Muscle layer of duodenum (tissue), 2 donors: ENCODE data around the gene PKIG.
"Not testable (repeated sequence)": the region's sequence is repeated elsewhere in the genome, so short reads cannot be mapped to it uniquely, and the experiment has no call there.

ENCODE experiments used
- H3K27ac ChIP-seq: one replicate; pipeline ENCODE4 v1.7.0; 2013; ENCODE audit warnings: mild to moderate bottlenecking, low read length
- H3K27me3 ChIP-seq: one replicate; pipeline ENCODE4 v1.7.0; 2013; ENCODE audit warnings: low read depth, mild to moderate bottlenecking, control low read depth, low read length
- H3K36me3 ChIP-seq, 2 donors: one replicate each; pipeline ENCODE4 v1.7.0; 2013; ENCODE audit warnings: low read length in 2 of 2, control low read depth in 1 of 2, mild to moderate bottlenecking in 1 of 2; ENCODE audit not compliant: insufficient read depth in 2 of 2, control insufficient read depth in 1 of 2
- H3K4me1 ChIP-seq, 2 donors: one replicate each; pipeline ENCODE4 v1.7.0; 2013; ENCODE audit warnings: low read length in 2 of 2, mild to moderate bottlenecking in 2 of 2, control low read depth in 1 of 2, moderate library complexity in 1 of 2; ENCODE audit not compliant: insufficient read depth in 2 of 2, control insufficient read depth in 1 of 2
- H3K4me3 ChIP-seq, 2 donors: one replicate each; pipeline ENCODE4 v1.7.0; 2013; ENCODE audit warnings: low read length in 2 of 2, low read depth in 1 of 2, mild to moderate bottlenecking in 1 of 2
- H3K9me3 ChIP-seq, 2 donors: one replicate each; pipeline ENCODE4 v1.7.0; 2013; ENCODE audit warnings: low read length in 2 of 2, control low read depth in 1 of 2, mild to moderate bottlenecking in 1 of 2; ENCODE audit not compliant: control insufficient read depth in 1 of 2
- donor health status: healthy.

The PKIG gene

DNA sequence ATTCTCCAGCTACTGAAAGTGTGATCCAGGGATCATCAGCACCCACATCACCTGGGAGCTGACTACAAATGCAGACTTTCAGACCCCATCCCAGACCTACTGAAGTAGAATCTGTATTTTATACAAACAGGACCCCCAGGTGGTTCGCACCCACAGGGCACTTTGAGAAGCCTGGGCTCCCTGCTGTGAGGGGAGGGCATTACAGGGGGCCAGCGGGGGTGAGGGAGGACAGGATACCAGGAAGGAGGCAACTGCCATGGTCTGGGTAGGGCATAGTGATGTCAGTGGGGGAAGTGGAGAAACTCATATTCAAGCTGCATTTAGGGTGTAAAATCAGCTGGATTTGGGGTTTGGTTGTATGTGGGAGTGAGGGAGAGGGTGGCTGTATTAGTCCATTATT lies 71.2 kb downstream of the PKIG start:
- Histone ChIP-seq H3K9me3 (no peaks in the 10 kb centered on the region), H3K4me3 (no peak overlapping the region), H3K4me1 (peaks cover 0 to 18% of the 10 kb centered on the region in 2 donors), H3K36me3 (no peaks in the 10 kb centered on the region), H3K27ac (no peak overlapping the region), H3K27me3 (no peaks in the 10 kb centered on the region)

DNA sequence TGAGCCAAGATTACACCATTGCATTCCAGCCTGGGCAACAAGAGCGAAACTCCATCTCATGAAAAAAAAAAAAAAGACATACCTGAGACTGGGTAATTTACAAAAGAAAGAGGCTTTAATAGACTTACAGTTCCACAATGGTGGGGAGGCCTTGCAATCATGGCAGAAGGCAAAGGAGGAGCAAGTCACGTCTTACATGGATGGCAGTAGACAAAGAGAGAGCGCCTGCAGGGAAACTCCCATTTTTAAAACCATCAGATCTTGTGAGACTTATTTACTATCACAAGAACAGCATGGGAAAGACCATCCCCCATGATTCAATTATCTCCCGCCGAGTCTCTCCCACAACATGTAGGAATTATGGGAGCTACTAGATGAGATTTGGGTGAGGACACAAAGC lies 71.8 kb downstream of the PKIG start:
- not testable (repeated sequence) for H3K4me3 ChIP-seq, H3K27me3 ChIP-seq, H3K27ac ChIP-seq, H3K9me3 ChIP-seq, H3K36me3 ChIP-seq
- H3K4me1 ChIP-seq = peaks cover 0 to 15% of the 10 kb centered on the region in 2 donors

DNA sequence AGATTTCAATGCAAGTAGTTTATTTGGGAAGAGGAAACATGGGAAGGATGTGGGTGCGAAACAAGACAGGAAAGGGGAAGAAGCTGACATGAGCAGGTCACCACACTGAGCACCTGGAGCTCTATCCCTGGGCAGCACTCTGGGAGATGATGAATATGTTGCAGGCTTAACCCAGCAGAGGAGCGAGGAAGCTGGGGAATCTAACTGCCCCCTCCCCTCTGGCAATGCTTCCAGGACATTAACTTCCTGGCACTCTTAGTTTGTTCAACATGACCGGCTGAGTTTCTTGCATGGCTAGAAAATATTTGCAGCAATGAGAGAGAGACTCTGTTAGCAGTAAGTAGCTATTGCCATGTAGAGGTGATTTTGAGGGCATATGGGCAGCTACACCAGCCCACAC lies 74.1 kb downstream of the PKIG start:
- no peak overlapping the region for H3K4me3 ChIP-seq
- H3K27ac ChIP-seq = no peak overlapping the region
- no peaks in the 10 kb centered on the region for H3K36me3 ChIP-seq
- peaks cover 0 to 4% of the 10 kb centered on the region in 2 donors for H3K4me1 ChIP-seq
- H3K9me3 ChIP-seq = no peaks in the 10 kb centered on the region
- H3K27me3 ChIP-seq = no peaks in the 10 kb centered on the region

DNA sequence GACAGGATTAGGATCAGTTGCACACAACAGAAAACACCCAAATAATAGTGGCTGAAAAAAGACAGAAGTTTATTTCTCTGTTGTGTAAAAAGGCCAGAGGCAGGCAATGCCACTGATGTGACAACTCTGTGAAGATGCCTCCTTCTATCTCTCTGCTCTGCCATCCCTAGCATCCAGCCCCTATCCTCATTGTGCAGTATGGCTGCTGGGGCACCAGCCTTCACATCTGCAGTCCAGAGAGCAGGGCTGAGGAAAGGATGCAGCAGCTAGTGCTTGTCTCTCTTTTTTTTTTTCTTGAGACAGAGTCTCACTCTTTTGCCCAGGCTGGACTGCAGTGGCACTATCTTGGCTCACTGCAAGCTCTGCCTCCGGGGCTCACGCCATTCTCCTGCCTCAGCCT lies 75.5 kb downstream of the PKIG start:
- peaks cover 0 to 4% of the 10 kb centered on the region in 2 donors for H3K4me1 ChIP-seq
- no peaks in the 10 kb centered on the region for H3K27me3 ChIP-seq
- H3K9me3 ChIP-seq = no peaks in the 10 kb centered on the region
- no peaks in the 10 kb centered on the region for H3K36me3 ChIP-seq
- no peak overlapping the region for H3K4me3 ChIP-seq
- no peak overlapping the region for H3K27ac ChIP-seq

DNA sequence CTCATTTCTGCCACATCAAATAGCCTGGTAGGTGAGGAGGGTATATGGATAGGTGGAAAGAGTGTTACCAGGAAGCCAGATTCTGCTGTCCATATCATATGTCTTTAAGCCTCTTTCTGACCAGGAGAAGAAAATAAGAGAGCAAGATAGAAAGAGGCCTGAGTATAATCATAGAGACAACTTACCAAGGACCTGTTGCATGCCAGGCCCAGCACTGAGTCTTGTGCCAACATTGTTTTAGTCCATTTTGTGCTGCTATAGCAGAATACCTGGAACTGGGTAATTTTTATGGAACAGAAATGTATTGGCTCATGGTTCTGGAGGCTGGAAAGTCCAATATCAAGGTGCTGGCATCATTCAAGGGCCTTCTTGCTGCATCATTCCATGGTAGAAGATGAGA lies 76.4 kb downstream of the PKIG start:
- Histone ChIP-seq H3K4me1 (no peaks in the 10 kb centered on the region), H3K27me3 (no peaks in the 10 kb centered on the region), H3K27ac (no peak overlapping the region), H3K4me3 (no peak overlapping the region), H3K9me3 (no peaks in the 10 kb centered on the region), H3K36me3 (no peaks in the 10 kb centered on the region)

DNA sequence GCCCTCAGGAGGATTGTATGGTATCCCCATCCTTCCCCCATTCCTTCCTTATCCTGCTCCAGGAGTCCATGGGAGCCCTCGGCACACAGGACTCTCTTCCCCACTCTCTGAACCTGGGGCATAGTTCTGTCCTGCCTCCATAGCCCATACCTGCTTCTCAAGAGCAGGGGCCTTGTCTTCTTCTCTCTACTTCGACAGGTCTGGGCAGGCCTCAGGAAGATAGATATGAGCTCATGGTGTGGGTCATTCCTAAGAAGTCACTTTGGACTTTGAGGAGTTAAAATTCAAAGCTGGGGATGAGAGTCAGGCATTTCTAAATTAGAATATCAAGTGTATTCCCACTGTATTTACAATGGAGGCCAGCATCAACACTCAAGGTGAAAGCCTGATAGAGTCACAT lies 77.6 kb downstream of the PKIG start:
- Histone ChIP-seq H3K4me1 (no peaks in the 10 kb centered on the region), H3K4me3 (no peak overlapping the region), H3K27ac (no peak overlapping the region), H3K27me3 (no peaks in the 10 kb centered on the region), H3K9me3 (no peaks in the 10 kb centered on the region), H3K36me3 (no peaks in the 10 kb centered on the region)

DNA sequence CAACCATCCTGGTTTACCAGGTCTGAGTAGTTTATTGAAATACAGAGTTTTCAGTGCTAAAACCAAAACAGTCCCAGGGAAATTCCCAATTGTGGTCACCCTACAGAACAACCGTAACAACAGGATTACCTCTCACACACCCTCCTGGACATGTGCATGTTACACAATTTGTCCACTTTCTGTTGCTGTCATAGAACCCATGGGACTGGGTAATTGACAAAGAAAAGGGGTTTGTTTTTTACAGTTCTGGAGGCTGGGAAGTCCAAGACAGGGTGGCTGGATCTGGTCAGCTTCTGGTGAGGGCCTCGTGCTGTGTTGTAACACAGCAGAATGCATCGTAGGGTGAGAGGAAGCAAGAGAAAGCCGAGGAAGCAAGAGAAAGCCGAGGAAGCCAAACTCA lies 78.2 kb downstream of the PKIG start:
- no peaks in the 10 kb centered on the region for H3K4me1 ChIP-seq
- H3K36me3 ChIP-seq = no peaks in the 10 kb centered on the region
- H3K9me3 ChIP-seq = no peaks in the 10 kb centered on the region
- H3K4me3 ChIP-seq = no peak overlapping the region
- no peaks in the 10 kb centered on the region for H3K27me3 ChIP-seq
- no peak overlapping the region for H3K27ac ChIP-seq

DNA sequence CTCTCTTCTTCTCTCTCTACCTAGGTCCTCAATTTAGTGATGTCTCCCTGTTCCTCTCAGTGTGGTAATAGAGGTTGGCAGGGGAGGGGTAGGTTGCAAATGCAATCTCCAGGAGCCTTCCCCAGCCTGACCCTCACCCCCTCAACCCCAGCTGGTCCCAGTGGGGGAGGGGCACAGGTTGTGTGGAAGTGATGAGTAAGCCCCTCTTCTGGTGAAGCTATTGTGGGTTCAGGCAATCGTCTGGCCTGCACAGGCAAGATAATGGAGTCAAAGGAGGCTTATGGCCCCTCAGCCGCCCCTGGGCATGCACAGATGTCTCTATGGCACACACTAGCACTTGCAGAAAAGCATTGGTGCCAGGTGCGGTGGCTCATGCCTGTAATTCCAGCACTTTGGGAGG lies 79.9 kb downstream of the PKIG start:
- Histone ChIP-seq H3K36me3 (no peaks in the 10 kb centered on the region), H3K4me3 (no peak overlapping the region), H3K4me1 (peaks cover 0 to 4% of the 10 kb centered on the region in 2 donors), H3K27ac (no peak overlapping the region), H3K27me3 (no peaks in the 10 kb centered on the region), H3K9me3 (no peaks in the 10 kb centered on the region)

DNA sequence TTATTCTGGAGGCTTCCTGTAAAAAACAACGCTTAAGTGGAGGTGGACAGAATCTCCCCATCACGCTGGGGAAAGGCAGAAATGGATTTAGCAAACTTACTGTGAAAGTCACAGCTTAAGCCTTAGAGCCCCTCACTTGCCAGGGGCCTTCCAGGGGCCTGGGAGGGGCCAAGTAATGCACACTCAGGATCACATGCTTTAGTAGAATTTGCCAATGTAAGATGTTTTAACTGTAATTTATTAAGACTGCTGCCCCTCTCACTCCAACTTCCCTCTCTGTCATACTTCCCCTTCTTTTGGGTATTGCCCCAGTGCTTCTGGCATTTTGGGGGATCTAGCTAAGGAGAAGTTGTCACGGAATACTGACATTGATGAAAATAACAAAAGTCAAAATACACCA lies 81.8 kb downstream of the PKIG start:
- H3K9me3 ChIP-seq = no peaks in the 10 kb centered on the region
- H3K4me3 ChIP-seq = no peak overlapping the region
- no peaks in the 10 kb centered on the region for H3K27me3 ChIP-seq
- H3K27ac ChIP-seq = no peak overlapping the region
- no peaks in the 10 kb centered on the region for H3K36me3 ChIP-seq
- peaks cover 0 to 4% of the 10 kb centered on the region in 2 donors for H3K4me1 ChIP-seq

DNA sequence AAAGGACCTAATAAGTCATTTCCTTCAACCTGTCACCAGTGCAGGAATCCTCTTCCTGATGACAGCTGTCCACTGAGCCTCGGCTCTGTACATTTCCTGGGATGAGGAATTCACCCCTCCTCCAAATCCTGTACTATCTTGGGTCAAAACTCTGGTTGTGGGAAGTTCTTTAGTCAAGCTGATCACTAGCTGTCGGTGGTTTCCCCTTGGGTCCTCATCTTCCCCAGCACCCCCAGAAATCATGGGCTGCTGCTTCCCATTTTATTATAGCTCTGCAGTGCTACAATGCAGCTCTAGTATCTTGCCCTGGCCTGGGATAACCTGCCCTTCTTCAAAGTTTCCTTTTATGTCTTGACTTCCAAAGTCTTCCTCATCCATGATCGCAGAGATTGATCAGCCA lies 83.7 kb downstream of the PKIG start:
- Histone ChIP-seq H3K4me3 (no peak overlapping the region), H3K9me3 (no peaks in the 10 kb centered on the region), H3K27ac (no peak overlapping the region), H3K36me3 (no peaks in the 10 kb centered on the region), H3K27me3 (no peaks in the 10 kb centered on the region), H3K4me1 (peaks cover 0 to 4% of the 10 kb centered on the region in 2 donors)
